ENCODE measurements around the gene KCNG3.
"Not testable (repeated sequence)": the region's sequence is repeated elsewhere in the genome, so short reads cannot be mapped to it uniquely, and the experiment has no call there.

KCNG3 gene

DNA sequence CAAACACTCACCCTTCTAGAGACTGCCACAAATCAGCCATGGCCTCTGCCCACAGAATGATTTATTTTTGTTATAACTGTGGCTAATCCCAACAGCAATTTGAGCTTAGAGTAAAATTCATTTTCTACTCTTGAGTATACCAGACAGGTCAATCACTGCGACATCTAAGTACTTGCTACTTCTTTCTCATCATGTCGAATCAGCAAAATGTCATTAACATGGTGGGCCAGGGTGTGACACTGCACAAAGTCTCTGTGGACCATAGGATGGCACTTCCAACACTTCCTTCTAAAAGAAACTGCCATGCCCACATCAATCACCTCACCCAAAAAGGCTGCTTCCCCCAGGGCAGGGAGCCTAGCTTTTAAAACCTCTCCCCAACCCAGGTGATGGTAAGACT lies 64.4 kb downstream of the KCNG3 start:
- no peak for DNase-seq (ENCODE audit: low read depth)

- no peak for DNase-seq (ENCODE audit: low read depth)
Observed at GRCh38 chr2:42425697-42426096, 68.1 kb downstream of the KCNG3 start.

DNA sequence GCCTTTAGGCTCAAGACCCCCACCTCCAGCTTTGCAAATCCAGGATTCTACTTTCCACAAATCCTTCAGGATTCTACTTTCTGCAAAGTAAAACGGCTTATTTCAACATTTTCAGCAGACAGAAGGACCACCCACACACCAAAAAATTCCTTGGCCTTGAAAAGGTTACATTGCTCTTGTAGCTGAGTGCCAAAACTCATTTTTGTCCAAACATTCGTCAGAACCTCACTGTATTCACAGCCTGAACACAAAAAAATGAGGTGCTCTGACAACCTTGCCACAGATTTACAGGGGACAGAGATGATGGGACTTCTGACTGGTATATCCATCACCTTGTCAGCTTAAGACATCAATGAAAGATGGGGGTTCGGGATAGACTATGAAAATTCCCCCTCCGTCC lies 69.7 kb downstream of the KCNG3 start:
- no peak for DNase-seq (ENCODE audit: low read depth)

DNA sequence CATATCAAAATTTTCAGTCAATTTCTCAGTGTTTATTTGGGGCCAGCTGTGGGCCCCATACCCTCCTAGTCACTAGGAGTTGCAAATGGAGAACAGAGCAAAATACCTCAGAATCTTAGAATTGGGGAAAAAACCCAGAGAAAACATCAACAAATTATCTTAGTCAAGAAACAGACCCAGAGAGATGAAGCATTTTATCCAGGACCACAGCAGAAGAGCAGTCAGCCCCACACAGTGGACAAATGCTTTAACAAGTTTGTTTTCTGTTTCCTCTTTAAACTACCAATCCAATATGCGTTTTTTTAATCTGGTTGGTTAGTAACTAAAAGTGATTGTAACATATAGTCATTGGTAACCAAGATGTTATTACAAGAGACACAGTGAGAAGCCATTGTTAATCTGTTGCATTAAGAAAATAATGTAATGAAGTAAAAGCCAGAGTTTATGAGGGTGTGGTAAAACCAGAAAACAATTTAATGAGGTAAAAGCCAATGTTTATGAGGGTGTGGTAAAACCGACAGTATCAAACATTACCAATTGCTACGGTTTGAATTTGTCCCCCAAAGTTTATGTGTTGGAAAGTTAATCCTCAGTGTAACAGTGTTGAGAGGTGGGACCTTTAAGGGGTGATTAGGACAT lies 72.1 kb downstream of the KCNG3 start:
- no peak for DNase-seq (ENCODE audit: low read depth)

GRCh38 chr2:42421157-42421485 lies 72.7 kb downstream of the KCNG3 start:
- no peak for DNase-seq (ENCODE audit: low read depth)

DNA sequence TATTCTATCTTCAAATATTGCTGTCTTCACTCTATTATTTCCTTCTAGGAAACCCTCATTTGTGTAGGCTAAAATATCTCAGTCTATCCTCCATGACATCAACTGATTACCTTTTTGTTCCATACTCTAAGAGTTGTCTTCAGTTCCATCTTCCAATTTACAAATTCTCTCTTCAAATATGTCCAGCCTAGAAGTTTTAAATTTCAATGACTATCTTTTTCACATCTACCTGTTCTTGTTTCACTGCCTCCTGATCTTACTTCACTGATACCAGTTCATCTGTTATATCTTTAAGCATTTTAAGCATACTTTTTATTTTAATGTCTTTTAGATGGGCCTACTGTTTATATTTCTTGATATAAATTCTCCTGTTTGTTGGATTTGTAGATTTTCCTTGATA lies 79.1 kb downstream of the KCNG3 start:
- no peak for DNase-seq (ENCODE audit: low read depth)

DNA sequence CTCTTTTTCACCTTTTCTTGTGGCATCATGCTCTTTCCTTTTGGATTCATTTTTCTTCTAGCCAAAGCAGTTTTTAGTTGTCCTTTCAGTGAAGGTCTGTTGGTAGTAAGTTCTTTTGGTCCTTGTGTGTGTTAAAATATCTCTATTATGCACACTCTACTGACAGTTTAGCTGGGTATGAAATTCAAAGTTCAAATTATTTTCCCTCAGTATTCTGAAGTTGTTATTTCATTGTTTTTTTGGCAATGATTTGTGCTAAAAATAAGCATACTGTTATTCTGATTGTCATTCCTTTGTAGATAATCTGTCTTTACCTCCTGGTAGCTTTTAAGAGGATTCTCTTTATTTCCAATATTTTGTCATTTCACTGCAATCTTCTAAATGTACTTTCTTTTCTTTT lies 79.6 kb downstream of the KCNG3 start:
- no peak for DNase-seq (ENCODE audit: low read depth)

DNA sequence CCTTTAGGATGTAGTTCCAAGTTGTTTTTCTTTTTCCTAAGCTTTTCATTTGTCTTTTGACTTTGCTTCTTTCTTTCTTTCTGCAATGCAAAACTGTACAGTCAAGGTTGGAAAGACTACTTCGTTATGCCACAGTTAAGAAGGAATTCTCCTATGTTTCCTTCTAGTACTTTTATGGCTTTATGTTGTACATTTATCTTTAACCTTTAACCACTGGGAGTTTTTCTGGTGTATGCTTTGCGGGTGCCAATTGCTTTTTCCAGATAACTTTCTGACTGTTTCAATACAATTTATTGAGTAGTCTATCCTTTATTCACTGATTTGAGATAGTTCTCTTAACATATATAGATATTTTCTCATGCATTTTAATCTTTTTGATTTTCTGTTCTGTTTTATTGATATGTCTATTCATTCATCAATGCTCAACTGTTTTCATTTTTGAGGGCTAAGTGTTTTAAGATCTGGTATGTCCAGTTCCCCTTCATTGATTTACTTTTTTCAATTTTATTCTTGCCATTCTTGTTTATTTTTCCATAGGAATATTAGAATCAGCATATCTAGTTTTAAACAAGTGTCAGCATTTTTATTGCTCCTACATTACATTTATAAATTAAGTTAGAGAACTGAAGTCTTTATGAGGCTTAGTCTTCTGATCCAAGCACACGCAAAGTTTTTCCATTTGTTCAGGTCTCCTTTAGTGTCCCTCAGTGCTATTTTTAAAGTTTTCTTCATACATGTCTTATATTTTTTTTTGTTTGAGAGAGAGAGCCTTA lies 82.9 kb downstream of the KCNG3 start:
- DNase-seq (ENCODE audit: low read depth), result no peak

DNA sequence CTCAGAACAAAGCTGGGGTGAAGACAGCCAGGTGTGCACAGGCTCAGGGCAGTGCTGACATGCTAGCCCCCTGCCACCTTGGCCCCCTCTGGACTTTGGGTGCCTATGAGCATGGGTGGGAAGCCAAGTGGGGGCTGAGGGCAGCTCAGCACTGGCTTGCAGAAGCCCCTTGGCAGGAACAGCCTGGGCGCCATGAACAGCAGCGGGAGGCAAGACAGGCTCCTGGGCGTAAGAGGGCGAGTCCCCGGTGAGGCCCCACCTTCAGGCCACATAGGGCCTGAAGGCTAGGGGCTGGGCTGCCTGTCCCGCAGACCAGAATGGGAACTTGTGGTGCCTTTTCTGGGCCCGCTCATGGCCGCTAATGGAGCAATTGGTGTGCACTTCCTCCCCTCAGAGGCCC lies 85.8 kb downstream of the KCNG3 start:
- DNase-seq (ENCODE audit: low read depth), result no peak

DNA sequence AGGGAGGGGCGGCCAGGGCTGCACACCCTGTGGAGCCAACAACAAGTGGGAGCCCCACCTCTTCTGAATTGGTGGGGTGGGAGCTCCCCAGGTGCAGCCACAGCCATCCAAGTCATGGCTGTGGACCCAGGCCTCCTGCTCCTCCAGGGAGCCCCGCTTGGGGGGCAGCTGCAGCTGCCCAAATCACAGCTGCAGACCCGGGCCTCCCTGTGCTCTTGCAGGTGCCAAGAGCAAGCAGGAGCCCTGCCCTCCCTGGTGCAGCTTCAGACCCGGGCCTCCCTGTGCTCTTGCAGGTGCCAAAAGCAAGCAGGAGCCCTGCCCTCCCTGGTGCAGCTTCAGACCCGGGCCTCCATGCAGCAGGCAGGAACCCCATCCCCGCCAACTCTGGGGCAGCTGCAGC lies 86.3 kb downstream of the KCNG3 start:
- no peak for DNase-seq (ENCODE audit: low read depth)

GRCh38 chr2:42404676-42405075 lies 89.1 kb downstream of the KCNG3 start:
- DNase-seq (ENCODE audit: low read depth), result no peak

DNA sequence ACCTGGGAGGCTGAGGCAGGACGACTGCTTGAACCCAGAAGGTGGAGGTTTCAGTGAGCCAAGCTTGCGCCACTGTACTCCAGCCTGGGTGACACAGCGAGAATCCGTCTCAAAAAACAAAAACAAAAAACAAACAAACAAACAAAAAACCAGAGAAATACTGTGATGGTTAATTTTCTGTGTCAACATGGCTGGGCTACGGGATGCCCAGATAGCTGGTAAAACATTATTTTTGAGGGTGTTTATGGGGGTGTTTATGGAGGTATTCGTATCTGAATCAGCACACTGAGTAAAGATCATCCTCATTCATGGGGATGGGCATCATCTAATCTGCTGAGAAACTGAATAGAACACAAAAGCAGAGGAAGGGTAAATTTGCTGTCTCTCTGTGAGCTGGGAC lies 92.0 kb downstream of the KCNG3 start:
- DNase-seq (ENCODE audit: low read depth), result no peak

- not testable (repeated sequence) for DNase-seq (ENCODE audit: low read depth)
Observed at GRCh38 chr2:42398052-42398451, 95.7 kb downstream of the KCNG3 start.

- not testable (repeated sequence) for DNase-seq (ENCODE audit: low read depth)
Observed at GRCh38 chr2:42393320-42393719, 100.5 kb downstream of the KCNG3 start.

DNA sequence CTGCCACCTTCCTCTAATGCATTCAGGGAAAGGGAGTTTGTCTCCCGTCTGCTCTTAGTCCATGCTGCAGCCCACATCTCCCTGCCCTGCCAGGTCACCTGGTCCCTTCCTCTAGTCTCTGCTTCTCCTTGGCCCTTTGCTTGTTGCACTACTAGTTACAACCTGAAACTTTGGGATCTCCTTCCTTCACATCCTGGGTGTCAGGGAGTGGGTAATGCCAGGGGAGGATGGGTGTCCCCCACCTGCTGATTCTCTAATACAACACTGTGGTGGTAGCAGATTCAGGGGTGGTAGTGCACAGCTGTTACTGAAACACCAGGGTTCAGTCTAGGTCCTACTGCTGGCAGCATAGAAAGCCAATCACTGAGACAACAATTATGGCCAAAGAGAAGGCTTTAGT lies 101.6 kb downstream of the KCNG3 start:
- DNase-seq (ENCODE audit: low read depth), result no peak

All from stimulated activated CD4-positive, alpha-beta T cell treated with anti-CD3 and anti-CD28 coated beads, Interleukin-2, amount 100 ng/mL, for 4 hours (primary cell).